ENCODE measurements around the gene PEX14. TPM values are rescaled to one million over a fixed set of nuclear protein-coding genes. Genes with fewer than 3 reads are reported as not detected.

PEX14 gene
- total and polyA plus RNA-seq, 2 experiments from 2014 or later = 17.6 to 19.6 TPM

DNA sequence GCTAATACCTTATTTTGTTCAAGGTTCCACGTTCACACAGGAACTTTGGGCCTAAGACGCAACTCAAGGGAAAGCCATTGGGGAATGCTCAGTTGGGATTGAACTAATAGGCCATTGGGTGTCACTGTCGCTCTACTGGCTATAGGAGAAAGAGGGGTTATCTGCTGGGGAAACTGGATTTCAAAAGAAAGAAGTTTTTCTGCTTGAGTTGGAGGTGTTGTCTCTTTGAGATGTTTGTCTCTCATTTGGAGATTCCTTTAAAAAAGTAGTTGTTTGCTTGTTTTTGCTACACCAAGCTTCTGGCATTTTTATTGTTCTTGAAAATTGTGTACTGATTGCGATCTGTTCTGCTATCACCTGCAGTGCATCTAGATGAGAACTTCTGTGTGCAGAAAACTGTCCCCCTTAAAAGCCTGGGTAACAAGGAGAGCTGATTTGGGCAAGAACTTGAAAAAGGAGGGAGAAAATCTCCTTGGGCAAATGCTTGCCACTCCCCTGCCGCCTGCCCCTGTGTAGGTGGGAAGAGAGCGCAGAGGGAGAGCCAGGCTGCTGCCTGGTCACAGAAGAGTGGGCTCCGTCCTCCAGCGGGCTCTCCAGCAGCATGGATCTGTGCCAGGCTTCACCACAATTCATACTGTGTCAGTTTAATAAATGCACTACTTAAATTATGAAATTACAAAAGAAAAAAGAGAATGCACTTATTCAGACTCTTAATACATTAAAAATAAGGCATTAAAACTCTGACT is 39.9 kb downstream of the PEX14 start:
- H3K27me3 ChIP-seq (ENCODE audit: insufficient read depth) = no peaks in the 10 kb centered on the region
- ATAC-seq = peak; percentile 63
- Mint-ChIP-seq H3K27ac (no peak overlapping the region), H3K27me3 (ENCODE audit: insufficient read depth, low read depth, poor library complexity) (no peaks in the 10 kb centered on the region), H3K4me1 (peaks cover 72% of the 10 kb centered on the region), H3K36me3 (ENCODE audit: low read depth) (no peaks in the 10 kb centered on the region; the same call in 2 of the 3 replicates), H3K4me3 (no peak overlapping the region; the same call in 2 of the 3 replicates), H3K9me3 (no peaks in the 10 kb centered on the region)
- no peaks in the 10 kb centered on the region for H3K9me2 ChIP-seq (ENCODE audit: insufficient read depth)
- peak overlapping the region; percentile 17; the same call in 1 of the 2 replicates for H3K27ac ChIP-seq (ENCODE audit: low read depth)
- H3K4me1 ChIP-seq (ENCODE audit: insufficient read depth) = peaks cover 62% of the 10 kb centered on the region
- H3K79me2 ChIP-seq (replicated peaks; ENCODE audit: insufficient read depth) = peaks cover 77% of the 10 kb centered on the region
- H2AFZ ChIP-seq = no peak overlapping the region
- H3K4me3 ChIP-seq = no peak overlapping the region
- H3K36me3 ChIP-seq (ENCODE audit: insufficient read depth) = no peaks in the 10 kb centered on the region
- H3F3A ChIP-seq (replicated peaks; ENCODE audit: low read depth) = no peaks in the 10 kb centered on the region; the same call in 1 of the 2 replicates
- TF ChIP-seq NANOG (IDR thresholded peaks at IDR 0.05; ENCODE audit: borderline replicate concordance) (no peak), CTCF (conservative IDR thresholded peaks at IDR 0.05; ENCODE audit: low read depth in 2 of 2) (peak; percentile 71 to 89), CREB1 (CRISPR knock-in tag; IDR thresholded peaks at IDR 0.05; ENCODE audit: low read depth) (no peak), ZNF114 (CRISPR knock-in tag; IDR thresholded peaks at IDR 0.05) (no peak), POLR2AphosphoS5 (IDR thresholded peaks at IDR 0.05; ENCODE audit: low read depth) (no peak), ZNF331 (CRISPR knock-in tag; IDR thresholded peaks at IDR 0.05; ENCODE audit: low read depth) (no peak)
- TF ChIP-seq, protein P1, sequence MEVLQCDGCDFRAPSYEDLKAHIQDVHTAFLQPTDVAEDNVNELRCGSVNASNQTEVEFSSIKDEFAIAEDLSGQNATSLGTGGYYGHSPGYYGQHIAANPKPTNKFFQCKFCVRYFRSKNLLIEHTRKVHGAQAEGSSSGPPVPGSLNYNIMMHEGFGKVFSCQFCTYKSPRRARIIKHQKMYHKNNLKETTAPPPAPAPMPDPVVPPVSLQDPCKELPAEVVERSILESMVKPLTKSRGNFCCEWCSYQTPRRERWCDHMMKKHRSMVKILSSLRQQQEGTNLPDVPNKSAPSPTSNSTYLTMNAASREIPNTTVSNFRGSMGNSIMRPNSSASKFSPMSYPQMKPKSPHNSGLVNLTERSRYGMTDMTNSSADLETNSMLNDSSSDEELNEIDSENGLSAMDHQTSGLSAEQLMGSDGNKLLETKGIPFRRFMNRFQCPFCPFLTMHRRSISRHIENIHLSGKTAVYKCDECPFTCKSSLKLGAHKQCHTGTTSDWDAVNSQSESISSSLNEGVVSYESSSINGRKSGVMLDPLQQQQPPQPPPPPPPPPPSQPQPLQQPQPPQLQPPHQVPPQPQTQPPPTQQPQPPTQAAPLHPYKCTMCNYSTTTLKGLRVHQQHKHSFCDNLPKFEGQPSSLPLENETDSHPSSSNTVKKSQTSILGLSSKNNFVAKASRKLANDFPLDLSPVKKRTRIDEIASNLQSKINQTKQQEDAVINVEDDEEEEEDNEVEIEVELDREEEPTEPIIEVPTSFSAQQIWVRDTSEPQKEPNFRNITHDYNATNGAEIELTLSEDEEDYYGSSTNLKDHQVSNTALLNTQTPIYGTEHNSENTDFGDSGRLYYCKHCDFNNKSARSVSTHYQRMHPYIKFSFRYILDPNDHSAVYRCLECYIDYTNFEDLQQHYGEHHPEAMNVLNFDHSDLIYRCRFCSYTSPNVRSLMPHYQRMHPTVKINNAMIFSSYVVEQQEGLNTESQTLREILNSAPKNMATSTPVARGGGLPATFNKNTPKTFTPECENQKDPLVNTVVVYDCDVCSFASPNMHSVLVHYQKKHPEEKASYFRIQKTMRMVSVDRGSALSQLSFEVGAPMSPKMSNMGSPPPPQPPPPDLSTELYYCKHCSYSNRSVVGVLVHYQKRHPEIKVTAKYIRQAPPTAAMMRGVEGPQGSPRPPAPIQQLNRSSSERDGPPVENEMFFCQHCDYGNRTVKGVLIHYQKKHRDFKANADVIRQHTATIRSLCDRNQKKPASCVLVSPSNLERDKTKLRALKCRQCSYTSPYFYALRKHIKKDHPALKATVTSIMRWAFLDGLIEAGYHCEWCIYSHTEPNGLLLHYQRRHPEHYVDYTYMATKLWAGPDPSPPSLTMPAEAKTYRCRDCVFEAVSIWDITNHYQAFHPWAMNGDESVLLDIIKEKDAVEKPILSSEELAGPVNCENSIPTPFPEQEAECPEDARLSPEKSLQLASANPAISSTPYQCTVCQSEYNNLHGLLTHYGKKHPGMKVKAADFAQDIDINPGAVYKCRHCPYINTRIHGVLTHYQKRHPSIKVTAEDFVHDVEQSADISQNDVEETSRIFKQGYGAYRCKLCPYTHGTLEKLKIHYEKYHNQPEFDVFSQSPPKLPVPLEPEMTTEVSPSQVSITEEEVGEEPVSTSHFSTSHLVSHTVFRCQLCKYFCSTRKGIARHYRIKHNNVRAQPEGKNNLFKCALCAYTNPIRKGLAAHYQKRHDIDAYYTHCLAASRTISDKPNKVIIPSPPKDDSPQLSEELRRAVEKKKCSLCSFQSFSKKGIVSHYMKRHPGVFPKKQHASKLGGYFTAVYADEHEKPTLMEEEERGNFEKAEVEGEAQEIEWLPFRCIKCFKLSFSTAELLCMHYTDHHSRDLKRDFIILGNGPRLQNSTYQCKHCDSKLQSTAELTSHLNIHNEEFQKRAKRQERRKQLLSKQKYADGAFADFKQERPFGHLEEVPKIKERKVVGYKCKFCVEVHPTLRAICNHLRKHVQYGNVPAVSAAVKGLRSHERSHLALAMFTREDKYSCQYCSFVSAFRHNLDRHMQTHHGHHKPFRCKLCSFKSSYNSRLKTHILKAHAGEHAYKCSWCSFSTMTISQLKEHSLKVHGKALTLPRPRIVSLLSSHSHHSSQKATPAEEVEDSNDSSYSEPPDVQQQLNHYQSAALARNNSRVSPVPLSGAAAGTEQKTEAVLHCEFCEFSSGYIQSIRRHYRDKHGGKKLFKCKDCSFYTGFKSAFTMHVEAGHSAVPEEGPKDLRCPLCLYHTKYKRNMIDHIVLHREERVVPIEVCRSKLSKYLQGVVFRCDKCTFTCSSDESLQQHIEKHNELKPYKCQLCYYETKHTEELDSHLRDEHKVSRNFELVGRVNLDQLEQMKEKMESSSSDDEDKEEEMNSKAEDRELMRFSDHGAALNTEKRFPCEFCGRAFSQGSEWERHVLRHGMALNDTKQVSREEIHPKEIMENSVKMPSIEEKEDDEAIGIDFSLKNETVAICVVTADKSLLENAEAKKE (CRISPR knock-in tag; IDR thresholded peaks at IDR 0.05) = no peak
- peak; percentile 83 for DNase-seq (ENCODE audit: low spot score)
- peaks cover 17% of the 10 kb centered on the region for H4K20me1 ChIP-seq (replicated peaks; ENCODE audit: insufficient read depth)
- no peak overlapping the region for H3K4me2 ChIP-seq

Data from GM23338 (cell line).